Measurements from ENCODE around the gene FGF14. TPM values are rescaled to one million over a fixed set of nuclear protein-coding genes. Genes with fewer than 3 reads are reported as not detected.

The FGF14 gene
- total RNA-seq, 1 donor from 2014 or later: not detected

GRCh38 chr13:102316732-102317131 is 85.1 kb downstream of the FGF14 start:
- H3K4me1 Mint-ChIP-seq: no peaks in the 10 kb centered on the region
- TF ChIP-seq, protein P1, sequence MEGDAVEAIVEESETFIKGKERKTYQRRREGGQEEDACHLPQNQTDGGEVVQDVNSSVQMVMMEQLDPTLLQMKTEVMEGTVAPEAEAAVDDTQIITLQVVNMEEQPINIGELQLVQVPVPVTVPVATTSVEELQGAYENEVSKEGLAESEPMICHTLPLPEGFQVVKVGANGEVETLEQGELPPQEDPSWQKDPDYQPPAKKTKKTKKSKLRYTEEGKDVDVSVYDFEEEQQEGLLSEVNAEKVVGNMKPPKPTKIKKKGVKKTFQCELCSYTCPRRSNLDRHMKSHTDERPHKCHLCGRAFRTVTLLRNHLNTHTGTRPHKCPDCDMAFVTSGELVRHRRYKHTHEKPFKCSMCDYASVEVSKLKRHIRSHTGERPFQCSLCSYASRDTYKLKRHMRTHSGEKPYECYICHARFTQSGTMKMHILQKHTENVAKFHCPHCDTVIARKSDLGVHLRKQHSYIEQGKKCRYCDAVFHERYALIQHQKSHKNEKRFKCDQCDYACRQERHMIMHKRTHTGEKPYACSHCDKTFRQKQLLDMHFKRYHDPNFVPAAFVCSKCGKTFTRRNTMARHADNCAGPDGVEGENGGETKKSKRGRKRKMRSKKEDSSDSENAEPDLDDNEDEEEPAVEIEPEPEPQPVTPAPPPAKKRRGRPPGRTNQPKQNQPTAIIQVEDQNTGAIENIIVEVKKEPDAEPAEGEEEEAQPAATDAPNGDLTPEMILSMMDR (IDR thresholded peaks at IDR 0.05): no peak
- H3K27me3 Mint-ChIP-seq: no peaks in the 10 kb centered on the region
- POLR2A ChIA-PET: no interaction called here
- no peaks in the 10 kb centered on the region for H3K36me3 Mint-ChIP-seq (ENCODE audit: low read depth)
- intact Hi-C loops (cut with micrococcal nuclease): no loop called here
- H3K4me3 Mint-ChIP-seq: no peak overlapping the region
- no peaks in the 10 kb centered on the region for H3K9me3 Mint-ChIP-seq
- DNase-seq: no peak
- CTCF ChIA-PET: no interaction called here
- no peak for ATAC-seq (ENCODE audit: low read depth)
- no peak overlapping the region for H3K27ac Mint-ChIP-seq

- no peak overlapping the region for H3K4me3 Mint-ChIP-seq
- no peak overlapping the region for H3K27ac Mint-ChIP-seq
- H3K27me3 Mint-ChIP-seq: no peaks in the 10 kb centered on the region
- H3K4me1 Mint-ChIP-seq: no peaks in the 10 kb centered on the region
- ChIA-PET POLR2A (no interaction called here), CTCF (no interaction called here)
- H3K36me3 Mint-ChIP-seq (ENCODE audit: low read depth): no peaks in the 10 kb centered on the region
- ATAC-seq (ENCODE audit: low read depth) (no peak), DNase-seq (no peak)
- TF ChIP-seq, protein P1 (IDR thresholded peaks at IDR 0.05): no peak
- intact Hi-C loops (cut with micrococcal nuclease): no loop called here
- no peaks in the 10 kb centered on the region for H3K9me3 Mint-ChIP-seq
These were observed 89.0 kb downstream of the FGF14 start for GRCh38 chr13:102312841-102313240.

- intact Hi-C loops (cut with micrococcal nuclease): no loop called here
- no peak overlapping the region for H3K4me3 Mint-ChIP-seq
- H3K9me3 Mint-ChIP-seq: no peaks in the 10 kb centered on the region
- ChIA-PET POLR2A (no interaction called here), CTCF (no interaction called here)
- TF ChIP-seq, protein P1 (IDR thresholded peaks at IDR 0.05): no peak
- H3K27ac Mint-ChIP-seq: no peak overlapping the region
- no peaks in the 10 kb centered on the region for H3K27me3 Mint-ChIP-seq
- ATAC-seq (ENCODE audit: low read depth): no peak
- DNase-seq: no peak
- H3K4me1 Mint-ChIP-seq: no peaks in the 10 kb centered on the region
- H3K36me3 Mint-ChIP-seq (ENCODE audit: low read depth): no peaks in the 10 kb centered on the region
These were observed 89.9 kb downstream of the FGF14 start for GRCh38 chr13:102311901-102312300.

- H3K4me1 Mint-ChIP-seq: no peaks in the 10 kb centered on the region
- TF ChIP-seq, protein P1 (IDR thresholded peaks at IDR 0.05): no peak
- no peak overlapping the region for H3K4me3 Mint-ChIP-seq
- no peaks in the 10 kb centered on the region for H3K9me3 Mint-ChIP-seq
- ChIA-PET CTCF (no interaction called here), POLR2A (no interaction called here)
- intact Hi-C loops (cut with micrococcal nuclease): no loop called here
- no peaks in the 10 kb centered on the region for H3K36me3 Mint-ChIP-seq (ENCODE audit: low read depth)
- no peak for ATAC-seq (ENCODE audit: low read depth)
- no peak for DNase-seq
- no peak overlapping the region for H3K27ac Mint-ChIP-seq
- no peaks in the 10 kb centered on the region for H3K27me3 Mint-ChIP-seq
These were observed 90.4 kb downstream of the FGF14 start for GRCh38 chr13:102311419-102311796.

DNA sequence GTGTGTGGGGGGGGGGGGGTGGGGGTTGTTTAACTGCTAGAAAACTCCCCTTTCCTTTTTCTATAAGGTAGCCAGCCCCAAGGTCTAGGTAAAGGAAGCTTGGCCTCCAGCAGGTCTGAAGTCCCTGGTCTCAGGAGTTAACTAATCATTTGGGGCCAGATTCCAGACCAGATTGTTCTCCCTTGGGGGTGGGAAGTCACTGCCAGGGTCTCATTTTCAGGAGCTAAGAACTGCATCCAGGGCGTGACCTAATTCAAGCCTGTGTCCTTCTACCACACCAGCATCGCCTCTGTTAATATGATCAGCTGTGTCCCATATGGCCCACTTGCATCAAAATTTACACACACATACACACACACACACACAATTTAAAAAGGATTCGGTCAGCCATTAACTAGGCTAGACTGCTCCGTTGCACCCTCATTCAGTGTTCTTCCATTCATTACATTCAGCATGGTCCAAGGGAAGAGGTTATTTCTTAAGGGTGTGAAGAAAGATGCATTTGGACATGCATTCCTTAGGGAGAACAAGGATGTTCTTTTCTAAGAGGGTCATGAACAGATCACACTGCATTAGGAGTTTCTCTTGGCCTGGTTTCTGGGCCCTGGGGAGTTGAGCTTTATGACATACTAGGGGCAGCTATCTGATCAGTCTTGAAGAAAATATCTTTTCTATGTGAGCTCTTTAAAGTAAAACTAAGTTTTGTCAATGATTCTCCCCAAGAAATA is 91.0 kb downstream of the FGF14 start:
- CTCF ChIA-PET: no interaction called here
- DNase-seq (no peak), ATAC-seq (ENCODE audit: low read depth) (no peak)
- Mint-ChIP-seq H3K27ac (no peak overlapping the region), H3K4me1 (no peaks in the 10 kb centered on the region), H3K27me3 (no peaks in the 10 kb centered on the region), H3K9me3 (no peaks in the 10 kb centered on the region), H3K36me3 (ENCODE audit: low read depth) (no peaks in the 10 kb centered on the region), H3K4me3 (no peak overlapping the region)
- POLR2A ChIA-PET: no interaction called here
- intact Hi-C loops (cut with micrococcal nuclease): no loop called here
- TF ChIP-seq, protein P1 (IDR thresholded peaks at IDR 0.05): no peak

Data from activated B cell treated with CpG ODN at 0.5 μM for 24 hours (primary cell).